Measurements from ENCODE around the gene ZNF524. TPM values are rescaled to one million over a fixed set of nuclear protein-coding genes. Genes with fewer than 3 reads are reported as not detected.

The ZNF524 gene
- total and polyA plus RNA-seq, 9 donors, result 7.0 to 11.6 (median 9.3) TPM

GRCh38 chr19:55590617-55591016 is 9.5 kb upstream of the ZNF524 start:
- no peak for DNase-seq
- no peak overlapping the region for H3K4me3 ChIP-seq (ENCODE audit: low read length)
- peaks cover 30% of the 10 kb centered on the region for H3K36me3 ChIP-seq (ENCODE audit: control insufficient read depth, insufficient read depth, low read length)
- peaks cover 19% of the 10 kb centered on the region for H3K4me1 ChIP-seq (ENCODE audit: control insufficient read depth, insufficient read depth, low read length)
- no peaks in the 10 kb centered on the region for H3K27me3 ChIP-seq (ENCODE audit: control insufficient read depth, insufficient read depth, low read length)
- H3K27ac ChIP-seq (ENCODE audit: low read length), result no peak overlapping the region
- WGBS (ENCODE audit: insufficient coverage), result 69% methylated on average over 4 of the region's 10 CpGs
- no peaks in the 10 kb centered on the region for H3K9me3 ChIP-seq (replicated peaks; ENCODE audit: control insufficient read depth, low read depth, low read length)

DNA sequence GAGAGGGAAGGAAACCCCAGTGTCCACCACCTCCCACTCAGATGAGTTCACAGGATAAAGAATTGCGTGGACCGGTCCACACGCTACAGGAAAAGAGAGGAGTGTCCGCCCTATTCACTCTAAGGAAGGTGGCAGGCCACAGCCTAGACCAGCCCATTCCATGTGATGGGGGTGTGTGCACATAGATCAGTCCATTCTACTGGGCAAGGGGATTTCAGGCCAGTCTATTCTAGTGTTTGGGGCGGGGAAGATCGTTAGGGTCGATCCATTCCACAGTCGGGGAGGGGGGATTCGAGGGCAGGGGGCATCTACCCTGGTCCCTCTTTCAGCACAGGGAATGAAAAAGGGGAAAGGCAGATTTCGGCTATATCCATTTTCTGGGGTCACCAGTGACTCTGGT is 8.5 kb upstream of the ZNF524 start:
- H3K27me3 ChIP-seq (ENCODE audit: control insufficient read depth, insufficient read depth, low read length), result no peaks in the 10 kb centered on the region
- H3K36me3 ChIP-seq (ENCODE audit: control insufficient read depth, insufficient read depth, low read length), result peaks cover 38% of the 10 kb centered on the region
- no peak for DNase-seq
- peaks cover 13% of the 10 kb centered on the region for H3K4me1 ChIP-seq (ENCODE audit: control insufficient read depth, insufficient read depth, low read length)
- WGBS (ENCODE audit: insufficient coverage), result 100% methylated on average over 1 of the region's 10 CpGs
- no peak overlapping the region for H3K4me3 ChIP-seq (ENCODE audit: low read length)
- H3K9me3 ChIP-seq (replicated peaks; ENCODE audit: control insufficient read depth, low read depth, low read length), result no peaks in the 10 kb centered on the region
- no peak overlapping the region for H3K27ac ChIP-seq (ENCODE audit: low read length)

- Histone ChIP-seq H3K4me3 (ENCODE audit: low read length) (no peak overlapping the region), H3K4me1 (ENCODE audit: control insufficient read depth, insufficient read depth, low read length) (peaks cover 3% of the 10 kb centered on the region), H3K27ac (ENCODE audit: low read length) (no peak overlapping the region), H3K36me3 (ENCODE audit: control insufficient read depth, insufficient read depth, low read length) (peaks cover 46% of the 10 kb centered on the region), H3K9me3 (replicated peaks; ENCODE audit: control insufficient read depth, low read depth, low read length) (no peaks in the 10 kb centered on the region), H3K27me3 (ENCODE audit: control insufficient read depth, insufficient read depth, low read length) (no peaks in the 10 kb centered on the region)
- WGBS (ENCODE audit: insufficient coverage), result 77% methylated on average over 70 of the region's 73 CpGs
- peak; percentile 3 for DNase-seq
Measured at GRCh38 chr19:55592391-55593090, 7.5 kb upstream of the ZNF524 start.

DNA sequence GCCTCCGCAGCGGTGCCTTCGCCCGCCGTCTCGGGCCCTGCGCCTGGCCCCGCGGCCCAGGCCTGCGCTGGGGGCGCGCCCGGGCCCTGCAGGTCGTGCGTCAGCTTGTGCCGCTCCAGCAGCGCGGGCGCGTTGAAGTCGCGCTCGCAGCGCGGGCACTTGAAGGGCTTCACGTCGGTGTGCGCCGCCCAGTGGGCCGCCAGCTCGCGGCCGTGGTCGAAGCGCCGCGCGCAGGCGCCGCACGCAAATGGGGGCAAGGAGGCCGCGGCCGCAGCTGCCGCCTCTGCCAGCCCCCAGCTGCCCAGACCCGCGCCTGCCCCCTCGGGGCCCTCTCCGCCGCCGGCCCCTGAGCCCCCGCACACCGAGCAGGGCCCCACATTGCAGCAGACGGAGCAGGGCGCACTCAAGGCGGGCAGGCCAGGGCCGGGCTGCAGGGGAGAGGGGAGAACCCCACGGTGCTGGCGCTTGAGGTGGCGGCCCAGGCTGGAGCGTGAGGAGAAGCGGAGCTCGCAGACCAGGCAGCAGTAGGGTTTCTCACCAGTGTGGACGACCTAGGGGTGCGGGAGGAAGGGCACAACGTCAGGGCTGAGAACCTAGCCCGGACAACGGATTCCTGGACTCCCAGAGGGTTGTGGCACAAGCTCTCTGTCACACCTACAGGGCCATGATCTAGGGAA is 6.9 kb upstream of the ZNF524 start:
- Histone ChIP-seq H3K4me3 (ENCODE audit: low read length) (no peak overlapping the region), H3K9me3 (replicated peaks; ENCODE audit: control insufficient read depth, low read depth, low read length) (no peaks in the 10 kb centered on the region), H3K27me3 (ENCODE audit: control insufficient read depth, insufficient read depth, low read length) (no peaks in the 10 kb centered on the region), H3K27ac (ENCODE audit: low read length) (no peak overlapping the region), H3K36me3 (ENCODE audit: control insufficient read depth, insufficient read depth, low read length) (peaks cover 52% of the 10 kb centered on the region), H3K4me1 (ENCODE audit: control insufficient read depth, insufficient read depth, low read length) (peaks cover 3% of the 10 kb centered on the region)
- peak; percentile 7 for DNase-seq
- 65% methylated on average over 68 of the region's 68 CpGs for WGBS (ENCODE audit: insufficient coverage)

DNA sequence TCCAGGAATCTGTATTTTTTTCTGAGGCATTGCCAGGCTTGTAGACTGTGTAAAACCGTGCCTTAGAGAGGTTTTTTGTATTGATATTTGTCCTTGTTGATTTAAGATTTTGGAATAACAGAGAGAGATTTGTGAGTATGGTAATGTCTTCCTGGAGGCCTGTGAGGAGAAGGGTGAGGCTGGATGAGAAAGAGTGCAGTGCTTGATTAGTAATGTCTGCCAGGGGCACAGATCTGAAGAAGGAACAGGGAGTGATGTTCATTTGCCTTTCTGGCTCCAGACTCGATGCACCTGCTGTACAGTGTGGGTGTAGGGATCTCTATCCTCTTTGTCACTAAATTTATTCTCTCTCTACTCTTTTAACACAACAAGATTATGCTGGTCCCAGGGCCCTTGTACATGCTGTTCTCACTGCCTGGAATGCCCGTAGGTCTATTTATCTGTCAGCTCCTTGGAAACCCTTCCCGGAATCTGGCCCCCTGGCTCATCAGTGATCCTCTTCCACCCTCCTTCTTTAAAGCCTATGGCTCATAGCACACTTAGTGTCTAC is 5.0 kb upstream of the ZNF524 start:
- no peaks in the 10 kb centered on the region for H3K9me3 ChIP-seq (replicated peaks; ENCODE audit: control insufficient read depth, low read depth, low read length)
- DNase-seq, result peak; percentile 51
- H3K4me1 ChIP-seq (ENCODE audit: control insufficient read depth, insufficient read depth, low read length), result peaks cover 3% of the 10 kb centered on the region
- H3K4me3 ChIP-seq (ENCODE audit: low read length), result no peak overlapping the region
- WGBS (ENCODE audit: insufficient coverage), result 90% methylated on average over 2 of the region's 4 CpGs
- no peak overlapping the region for H3K27ac ChIP-seq (ENCODE audit: low read length)
- peaks cover 52% of the 10 kb centered on the region for H3K36me3 ChIP-seq (ENCODE audit: control insufficient read depth, insufficient read depth, low read length)
- H3K27me3 ChIP-seq (ENCODE audit: control insufficient read depth, insufficient read depth, low read length), result no peaks in the 10 kb centered on the region

GRCh38 chr19:55596304-55596703 is 3.8 kb upstream of the ZNF524 start:
- no peak for DNase-seq
- H3K4me1 ChIP-seq (ENCODE audit: control insufficient read depth, insufficient read depth, low read length), result peaks cover 9% of the 10 kb centered on the region
- WGBS (ENCODE audit: insufficient coverage), result 98% methylated on average over 3 of the region's 3 CpGs
- no peak overlapping the region for H3K4me3 ChIP-seq (ENCODE audit: low read length)
- peaks cover 51% of the 10 kb centered on the region for H3K36me3 ChIP-seq (ENCODE audit: control insufficient read depth, insufficient read depth, low read length)
- H3K27me3 ChIP-seq (ENCODE audit: control insufficient read depth, insufficient read depth, low read length), result no peaks in the 10 kb centered on the region
- H3K9me3 ChIP-seq (replicated peaks; ENCODE audit: control insufficient read depth, low read depth, low read length), result no peaks in the 10 kb centered on the region
- no peak overlapping the region for H3K27ac ChIP-seq (ENCODE audit: low read length)

DNA sequence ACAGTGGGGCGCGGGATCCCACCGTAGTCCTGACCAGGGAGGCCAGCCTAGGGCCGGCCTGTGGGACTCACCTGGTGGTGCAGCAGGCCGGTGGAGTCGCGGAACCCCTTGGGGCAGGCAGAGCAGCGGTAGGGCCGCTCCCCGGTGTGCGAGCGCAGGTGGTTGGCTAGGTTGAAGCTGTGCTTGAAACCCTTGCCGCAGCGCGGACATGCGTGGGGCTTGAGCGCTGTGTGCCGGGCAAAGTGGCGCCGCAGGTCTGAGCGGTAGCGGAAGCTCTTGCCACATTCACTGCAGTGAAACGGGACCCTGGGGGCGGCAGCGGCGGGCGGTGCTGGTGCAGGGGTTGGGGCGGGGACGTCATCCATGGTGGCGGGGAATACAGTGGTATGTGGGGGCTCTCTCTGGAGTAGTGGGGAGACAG is 2.6 kb upstream of the ZNF524 start:
- no peak for DNase-seq
- 96% methylated on average over 22 of the region's 30 CpGs for WGBS (ENCODE audit: insufficient coverage)
- Histone ChIP-seq H3K4me1 (ENCODE audit: control insufficient read depth, insufficient read depth, low read length) (peaks cover 9% of the 10 kb centered on the region), H3K27ac (ENCODE audit: low read length) (no peak overlapping the region), H3K36me3 (ENCODE audit: control insufficient read depth, insufficient read depth, low read length) (peaks cover 44% of the 10 kb centered on the region), H3K27me3 (ENCODE audit: control insufficient read depth, insufficient read depth, low read length) (no peaks in the 10 kb centered on the region), H3K9me3 (replicated peaks; ENCODE audit: control insufficient read depth, low read depth, low read length) (no peaks in the 10 kb centered on the region), H3K4me3 (ENCODE audit: low read length) (no peak overlapping the region)

DNA sequence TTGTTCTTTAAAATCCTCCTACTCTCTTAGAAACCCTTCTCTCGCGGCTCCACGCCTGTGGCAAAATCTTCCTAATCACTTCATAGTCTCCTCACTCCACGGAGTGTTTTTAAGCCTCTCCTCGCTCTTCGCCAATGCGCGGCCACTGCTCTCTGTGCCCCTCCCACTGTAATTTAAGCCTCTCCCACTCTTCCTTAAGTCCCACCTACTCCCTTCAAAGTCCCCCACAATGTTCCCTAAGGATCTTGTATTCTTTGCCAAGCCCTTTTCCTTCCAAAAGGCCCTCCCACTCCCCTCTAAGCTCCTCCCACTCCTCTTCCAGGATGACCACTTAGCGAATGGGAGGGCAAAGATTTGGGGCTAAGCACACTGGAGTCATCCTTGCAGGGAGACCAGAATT is 2.1 kb upstream of the ZNF524 start:
- Histone ChIP-seq H3K9me3 (replicated peaks; ENCODE audit: control insufficient read depth, low read depth, low read length) (no peaks in the 10 kb centered on the region), H3K4me1 (ENCODE audit: control insufficient read depth, insufficient read depth, low read length) (peaks cover 9% of the 10 kb centered on the region), H3K27ac (ENCODE audit: low read length) (no peak overlapping the region), H3K36me3 (ENCODE audit: control insufficient read depth, insufficient read depth, low read length) (peaks cover 47% of the 10 kb centered on the region), H3K27me3 (ENCODE audit: control insufficient read depth, insufficient read depth, low read length) (no peaks in the 10 kb centered on the region), H3K4me3 (ENCODE audit: low read length) (no peak overlapping the region)
- WGBS (ENCODE audit: insufficient coverage), result 82% methylated on average over 8 of the region's 9 CpGs
- DNase-seq, result no peak

GRCh38 chr19:55598719-55599467 is 1.2 kb upstream of the ZNF524 start:
- peak overlapping the region; percentile 92 for H3K4me3 ChIP-seq (ENCODE audit: low read length)
- H3K27me3 ChIP-seq (ENCODE audit: control insufficient read depth, insufficient read depth, low read length), result no peaks in the 10 kb centered on the region
- H3K9me3 ChIP-seq (replicated peaks; ENCODE audit: control insufficient read depth, low read depth, low read length), result no peaks in the 10 kb centered on the region
- peak; percentile 95 for DNase-seq
- H3K36me3 ChIP-seq (ENCODE audit: control insufficient read depth, insufficient read depth, low read length), result peaks cover 41% of the 10 kb centered on the region
- peaks cover 9% of the 10 kb centered on the region for H3K4me1 ChIP-seq (ENCODE audit: control insufficient read depth, insufficient read depth, low read length)
- peak overlapping the region; percentile 100 for H3K27ac ChIP-seq (ENCODE audit: low read length)
- 6% methylated on average over 22 of the region's 26 CpGs for WGBS (ENCODE audit: insufficient coverage)

- H3K27me3 ChIP-seq (ENCODE audit: control insufficient read depth, insufficient read depth, low read length), result no peaks in the 10 kb centered on the region
- H3K36me3 ChIP-seq (ENCODE audit: control insufficient read depth, insufficient read depth, low read length), result peaks cover 38% of the 10 kb centered on the region
- WGBS (ENCODE audit: insufficient coverage), result 0% methylated on average over 21 of the region's 23 CpGs
- H3K4me3 ChIP-seq (ENCODE audit: low read length), result peak within 1 kb of the TSS; percentile 92
- H3K9me3 ChIP-seq (replicated peaks; ENCODE audit: control insufficient read depth, low read depth, low read length), result no peaks in the 10 kb centered on the region
- peaks cover 11% of the 10 kb centered on the region for H3K4me1 ChIP-seq (ENCODE audit: control insufficient read depth, insufficient read depth, low read length)
- DNase-seq, result peak; percentile 100
- H3K27ac ChIP-seq (ENCODE audit: low read length), result peak within 1 kb of the TSS; percentile 100
Measured at GRCh38 chr19:55599468-55599841, 633 bp upstream of the ZNF524 start, which contains the start of gene FIZ1. Gene FIZ1 (minus strand): TSS chr19:55599517. CDS start chr19:55597865, 1,652 bp downstream.
